HG03378 (cell line): ENCODE measurements around the gene SCN10A.

Source experiments
- ATAC-seq: cut with Tn5 transposase; IDR thresholded peaks from one replicate; pipeline ENCODE4 v1.9.1; 2021; ENCODE audit warnings: mild to moderate bottlenecking, moderate library complexity; ENCODE audit not compliant: unreplicated experiment

The SCN10A gene

DNA sequence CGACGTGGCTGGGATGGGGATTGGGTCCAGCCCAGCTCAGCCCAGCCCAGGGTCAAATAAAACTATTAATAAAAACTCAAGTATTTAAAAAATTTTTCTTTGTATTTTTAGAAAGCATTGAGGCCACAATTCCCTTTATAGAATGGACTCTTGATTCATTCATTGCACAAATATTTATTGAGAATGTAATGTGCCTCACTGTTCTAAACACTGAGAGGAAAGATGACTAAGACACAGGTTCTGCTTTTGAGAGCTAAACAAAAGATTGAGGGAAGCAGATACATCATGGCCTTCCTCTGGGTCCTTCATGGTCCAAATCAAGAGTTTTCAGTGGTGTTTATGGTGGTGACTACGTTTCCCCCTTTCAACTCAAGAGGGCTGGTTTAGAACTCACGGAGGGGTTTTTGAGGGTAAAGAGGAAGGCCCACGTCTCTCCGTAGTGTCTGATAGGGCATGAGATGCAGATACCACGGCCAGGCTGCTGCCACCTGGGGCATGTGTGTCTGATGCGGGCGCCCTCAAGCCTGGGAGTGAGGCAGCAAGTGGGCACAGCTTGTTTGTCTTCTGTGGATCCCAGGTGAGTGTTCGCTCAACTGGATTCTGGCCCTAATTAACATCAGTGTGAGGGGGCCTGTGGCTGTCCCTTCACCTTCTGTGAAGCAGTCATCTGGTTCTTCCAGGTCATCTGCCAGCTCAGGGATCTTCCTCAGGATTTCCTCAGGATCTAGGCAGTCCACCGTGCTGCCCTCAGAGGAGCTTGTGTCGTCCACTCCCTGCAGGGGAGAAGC, 93.0 kb downstream of the SCN10A start:
- ATAC-seq: no peak

GRCh38 chr3:38721207-38721772, 94.7 kb downstream of the SCN10A start:
- no peak for ATAC-seq

DNA sequence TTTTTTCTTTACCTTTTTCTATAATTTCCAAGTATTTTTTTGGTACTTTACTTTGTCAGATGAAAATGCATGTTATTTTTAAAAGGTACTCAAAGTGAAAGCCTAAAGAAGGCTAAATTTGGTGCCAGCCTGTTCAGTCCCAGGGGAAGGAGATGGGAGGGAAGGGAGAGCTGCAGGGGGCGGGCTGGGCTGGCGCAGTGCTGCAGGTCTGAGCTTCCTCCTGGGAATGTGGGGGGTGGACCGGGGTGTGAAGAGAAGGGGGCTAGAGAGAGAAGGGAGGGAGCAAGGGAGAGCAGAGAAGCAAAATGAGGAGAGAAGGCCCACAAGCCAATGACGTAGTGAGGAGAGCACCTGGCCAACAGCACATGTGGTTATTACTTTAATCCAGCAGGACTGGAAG, 95.6 kb downstream of the SCN10A start:
- no peak for ATAC-seq

- ATAC-seq: no peak
Measured at GRCh38 chr3:38717355-38718240, 98.4 kb downstream of the SCN10A start.

- no peak for ATAC-seq
Measured at GRCh38 chr3:38713121-38713520, 102.9 kb downstream of the SCN10A start.

GRCh38 chr3:38711321-38711720, 104.7 kb downstream of the SCN10A start:
- no peak for ATAC-seq

- no peak for ATAC-seq
Measured at GRCh38 chr3:38707730-38708129, 108.3 kb downstream of the SCN10A start.

- ATAC-seq: no peak
Measured at GRCh38 chr3:38706961-38707360, 109.1 kb downstream of the SCN10A start.

DNA sequence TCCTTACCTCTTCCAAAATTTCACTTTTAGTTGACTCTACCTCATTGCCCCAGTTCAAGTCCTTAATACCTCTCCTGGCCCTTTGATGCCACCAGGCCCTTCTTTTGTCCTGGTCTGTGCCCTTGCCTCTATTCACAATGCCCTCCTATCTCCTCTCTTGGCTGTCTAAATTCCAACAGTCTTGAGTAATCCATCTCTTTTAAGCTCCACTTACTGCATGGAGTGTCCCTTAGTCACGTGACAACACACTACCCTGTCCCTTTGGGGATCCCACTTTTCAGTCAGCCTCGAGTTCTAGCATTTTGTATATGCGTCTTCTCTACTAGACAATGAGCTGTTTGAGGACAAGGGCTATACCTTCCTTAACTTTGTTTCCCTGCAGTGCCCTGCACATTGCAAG, 113.8 kb downstream of the SCN10A start:
- ATAC-seq: no peak

DNA sequence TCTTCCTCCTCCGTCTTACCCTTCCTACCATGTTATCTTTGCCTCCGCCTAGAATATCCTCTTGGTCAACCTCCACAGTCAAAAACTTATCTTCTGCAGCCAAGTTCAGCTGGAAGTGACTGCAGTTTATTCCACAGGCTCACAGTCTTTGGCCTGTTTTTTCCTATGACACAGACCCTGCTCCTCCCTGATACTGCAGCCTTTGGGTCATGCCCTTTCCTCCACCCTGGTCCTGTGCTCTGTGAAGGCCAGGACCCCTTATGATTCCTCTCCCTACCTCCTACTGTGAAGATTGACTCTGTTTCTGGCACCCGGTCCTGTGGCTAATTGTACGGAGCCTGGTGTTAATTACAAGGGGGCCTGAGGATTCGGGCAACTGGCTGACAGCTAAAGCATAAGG, 117.3 kb downstream of the SCN10A start:
- no peak for ATAC-seq

GRCh38 chr3:38698061-38698460, 118.0 kb downstream of the SCN10A start:
- no peak for ATAC-seq

- no peak for ATAC-seq
Measured at GRCh38 chr3:38696034-38696433, 120.0 kb downstream of the SCN10A start.

DNA sequence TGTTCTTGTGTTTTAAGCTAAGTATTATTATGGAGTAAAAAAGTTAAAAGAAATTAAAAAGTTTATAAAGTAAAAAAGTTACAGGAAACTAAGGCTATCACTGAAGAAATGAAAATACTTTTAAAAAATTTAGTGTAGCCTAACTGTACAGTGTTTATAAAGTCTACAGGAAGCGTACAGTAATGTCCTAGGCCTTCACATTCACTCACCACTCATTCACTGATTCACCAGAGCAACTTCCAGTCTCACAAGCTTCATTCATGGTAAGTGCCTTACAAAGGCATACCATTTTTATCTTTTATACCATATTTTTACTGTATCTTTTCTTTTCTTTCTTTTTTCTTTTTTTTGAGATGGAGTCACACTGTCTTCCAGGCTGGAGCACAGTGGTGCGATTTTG, 125.8 kb downstream of the SCN10A start:
- ATAC-seq: no peak

DNA sequence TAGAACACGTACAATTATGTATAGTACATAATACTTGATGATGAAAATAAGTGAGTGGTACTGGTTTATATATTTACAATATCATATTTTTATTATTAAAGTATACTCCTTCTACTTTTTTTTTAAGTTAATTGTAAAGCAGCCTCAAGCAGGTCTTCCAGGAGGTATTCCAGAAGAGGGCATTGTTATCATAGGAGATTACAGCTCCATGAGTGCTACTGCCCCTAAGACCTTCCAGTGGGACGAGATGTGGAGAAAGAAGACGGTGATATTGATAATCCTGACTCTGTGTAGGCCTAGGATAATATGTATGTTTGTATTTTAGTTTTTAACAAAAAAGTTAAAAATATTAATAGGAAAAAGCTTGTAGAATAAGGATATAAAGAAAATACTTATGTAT, 126.2 kb downstream of the SCN10A start:
- ATAC-seq: no peak

DNA sequence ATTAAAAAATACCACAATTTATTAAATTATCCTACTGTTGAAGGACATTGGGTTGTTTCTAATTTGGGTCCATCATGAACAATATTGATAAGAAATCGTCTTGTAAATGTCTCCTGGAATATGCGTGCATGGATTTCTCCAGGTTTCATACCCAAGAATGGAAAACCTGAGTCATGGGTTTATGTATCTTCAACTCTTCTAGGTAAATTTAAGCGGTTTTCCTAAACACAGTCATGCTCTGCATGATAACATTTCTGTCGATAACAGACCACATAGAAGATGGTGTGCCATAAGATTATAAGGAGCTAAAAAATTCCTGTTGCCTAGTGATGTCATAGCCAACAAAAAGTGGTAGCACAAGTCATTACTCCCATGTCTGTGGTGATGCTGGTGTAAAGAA, 126.7 kb downstream of the SCN10A start:
- ATAC-seq: no peak

- ATAC-seq: no peak
Measured at GRCh38 chr3:38687321-38687720, 128.7 kb downstream of the SCN10A start.

DNA sequence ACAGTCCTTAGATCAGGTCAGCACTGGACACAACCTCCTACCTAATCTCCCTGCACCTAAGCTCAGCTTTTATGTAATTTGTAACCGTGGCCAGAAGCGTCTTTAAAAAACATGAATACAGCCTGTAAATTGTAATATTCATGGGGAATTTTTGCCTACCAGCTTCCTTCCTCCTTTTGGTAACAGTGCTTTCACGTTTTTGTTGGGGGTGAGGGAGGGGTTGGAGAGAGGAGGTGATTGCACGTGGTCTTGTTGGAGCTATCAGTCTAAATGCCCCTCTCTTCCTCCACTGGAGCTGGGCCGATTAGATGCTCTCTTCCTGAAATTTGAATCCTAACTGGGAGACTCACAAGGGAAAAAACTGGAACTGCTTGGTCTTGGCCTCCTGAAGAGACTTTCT, 131.5 kb downstream of the SCN10A start:
- no peak for ATAC-seq

DNA sequence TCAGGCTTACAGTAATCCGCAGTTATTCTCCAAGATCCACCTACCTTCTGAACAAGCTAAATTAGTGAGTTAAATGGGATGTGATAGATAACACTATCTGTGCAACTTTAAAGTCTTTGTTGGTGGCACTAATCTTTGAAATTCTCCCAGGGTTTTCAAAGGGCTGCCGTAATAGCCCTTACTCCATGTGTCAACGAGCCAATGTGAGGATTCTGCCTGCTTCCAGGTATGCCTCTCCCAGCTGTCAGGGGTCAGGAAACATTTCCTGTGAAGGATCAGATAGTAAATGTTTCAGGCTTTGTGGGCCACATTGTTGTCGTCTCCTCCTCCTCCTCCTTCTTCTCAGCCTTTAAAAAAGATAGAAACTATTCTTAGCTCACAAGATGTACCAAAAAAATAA, 146.3 kb downstream of the SCN10A start:
- ATAC-seq: no peak

- ATAC-seq: no peak
Measured at GRCh38 chr3:38662544-38662943, 153.5 kb downstream of the SCN10A start.

DNA sequence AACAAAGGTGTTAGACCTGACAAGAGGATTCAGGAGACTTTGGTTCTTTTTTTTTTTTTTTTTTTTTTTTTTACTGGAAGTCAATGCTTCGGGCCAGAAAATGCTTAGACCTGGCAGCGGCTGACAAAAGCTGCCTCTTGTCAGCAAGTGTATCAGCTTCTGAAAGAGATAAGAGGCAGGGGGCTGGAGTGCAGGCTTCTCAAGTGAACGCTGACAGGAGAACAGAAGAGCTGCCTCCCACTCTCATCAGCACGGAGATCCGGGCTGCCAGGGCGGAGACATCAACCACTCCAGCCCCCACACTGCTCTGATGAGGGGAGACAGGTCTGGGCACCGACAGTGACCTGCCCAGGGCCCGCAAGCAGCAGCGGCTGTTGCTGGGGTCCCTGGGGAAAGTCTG, 157.2 kb downstream of the SCN10A start:
- no peak for ATAC-seq

DNA sequence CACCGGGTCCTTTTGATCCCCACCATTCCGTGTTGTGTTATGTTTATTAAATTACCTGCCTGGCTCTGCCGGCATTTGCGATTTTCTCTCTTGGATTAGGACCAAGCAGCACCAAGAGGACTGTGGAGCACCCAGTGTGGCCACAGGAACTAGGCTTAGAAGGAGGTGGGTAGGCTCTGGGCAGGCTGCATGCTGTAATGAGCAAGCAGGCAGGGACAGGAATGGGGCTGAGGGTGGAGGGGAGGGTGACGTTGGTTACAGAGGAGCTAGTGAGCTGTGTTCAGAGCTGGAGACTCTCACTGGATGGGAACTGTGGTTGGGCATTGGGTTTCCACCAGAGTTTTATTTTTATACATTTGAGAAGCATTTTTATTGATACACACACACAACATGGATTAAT, 158.6 kb downstream of the SCN10A start:
- no peak for ATAC-seq
